SK-N-SH treated with all-trans-retinoic acid at 6 μM for 48 hours (cell line): Measurements from ENCODE around the gene POU4F1.

Experiments
- CREB5 ChIP-seq: fragments of 250-450 bp; sonication (Bioruptor Pico); IDR thresholded peaks from 2 replicates; pipeline ENCODE4 v1.5.1; 2020; ENCODE audit warnings: low read depth, mild to moderate bottlenecking, moderate library complexity
- PATZ1 ChIP-seq: fragments of 250-450 bp; sonication (Bioruptor Pico); IDR thresholded peaks from 2 replicates; pipeline ENCODE4 v1.8.0; 2020; ENCODE audit warnings: mild to moderate bottlenecking, moderate library complexity, borderline replicate concordance
- POU6F1 ChIP-seq: fragments of 250-450 bp; sonication (Bioruptor Pico); IDR thresholded peaks from 2 replicates; pipeline ENCODE4 v1.8.0; 2021; ENCODE audit warnings: low read depth, mild to moderate bottlenecking, moderate library complexity, borderline replicate concordance
- RARB ChIP-seq: fragments of 250-450 bp; sonication (Bioruptor Pico); IDR thresholded peaks from 2 replicates; pipeline ENCODE4 v1.8.0; 2021; ENCODE audit warnings: mild to moderate bottlenecking, moderate library complexity
- SNAI2 ChIP-seq: fragments of 250-450 bp; sonication (Bioruptor Pico); IDR thresholded peaks from 2 replicates; pipeline ENCODE4 v1.5.0; 2020; ENCODE audit warnings: mild to moderate bottlenecking, moderate library complexity
- TOX ChIP-seq: fragments of 250-450 bp; sonication (Bioruptor Pico); IDR thresholded peaks from 2 replicates; pipeline ENCODE4 v1.8.0; 2021; ENCODE audit warnings: mild to moderate bottlenecking, moderate library complexity, borderline replicate concordance
- TSHZ2 ChIP-seq: fragments of 250-450 bp; sonication (Bioruptor Pico); IDR thresholded peaks from 2 replicates; pipeline ENCODE4 v1.5.0; 2020; ENCODE audit warnings: mild to moderate bottlenecking, moderate library complexity
- ZNF70 ChIP-seq: fragments of 450-650 bp; formaldehyde crosslinking; IDR thresholded peaks from 2 replicates; pipeline ENCODE4 v1.5.0; 2020; ENCODE audit warnings: mild to moderate bottlenecking, moderate library complexity

GRCh38 chr13:78576261-78576660, 27.1 kb downstream of the POU4F1 start:
- TF ChIP-seq PATZ1 (CRISPR knock-in tag) (no peak), TSHZ2 (CRISPR knock-in tag) (no peak), RARB (no peak), ZNF70 (CRISPR knock-in tag) (no peak), CREB5 (CRISPR knock-in tag) (no peak), SNAI2 (no peak), POU6F1 (no peak), TOX (CRISPR knock-in tag) (no peak)
